Muscle layer of duodenum (tissue), 2 donors: ENCODE results near the gene CREG1.
"Not testable (repeated sequence)": the region's sequence is repeated elsewhere in the genome, so short reads cannot be mapped to it uniquely, and the experiment has no call there.

Source experiments
- H3K27ac ChIP-seq: one replicate; pipeline ENCODE4 v1.7.0; 2013; ENCODE audit warnings: mild to moderate bottlenecking, low read length
- H3K27me3 ChIP-seq: one replicate; pipeline ENCODE4 v1.7.0; 2013; ENCODE audit warnings: low read depth, mild to moderate bottlenecking, control low read depth, low read length
- H3K36me3 ChIP-seq, 2 donors: one replicate each; pipeline ENCODE4 v1.7.0; 2013; ENCODE audit warnings: low read length in 2 of 2, control low read depth in 1 of 2, mild to moderate bottlenecking in 1 of 2; ENCODE audit not compliant: insufficient read depth in 2 of 2, control insufficient read depth in 1 of 2
- H3K4me1 ChIP-seq, 2 donors: one replicate each; pipeline ENCODE4 v1.7.0; 2013; ENCODE audit warnings: low read length in 2 of 2, mild to moderate bottlenecking in 2 of 2, control low read depth in 1 of 2, moderate library complexity in 1 of 2; ENCODE audit not compliant: insufficient read depth in 2 of 2, control insufficient read depth in 1 of 2
- H3K4me3 ChIP-seq, 2 donors: one replicate each; pipeline ENCODE4 v1.7.0; 2013; ENCODE audit warnings: low read length in 2 of 2, low read depth in 1 of 2, mild to moderate bottlenecking in 1 of 2
- H3K9me3 ChIP-seq, 2 donors: one replicate each; pipeline ENCODE4 v1.7.0; 2013; ENCODE audit warnings: low read length in 2 of 2, control low read depth in 1 of 2, mild to moderate bottlenecking in 1 of 2; ENCODE audit not compliant: control insufficient read depth in 1 of 2
- donor health status: healthy.

Gene CREG1

DNA sequence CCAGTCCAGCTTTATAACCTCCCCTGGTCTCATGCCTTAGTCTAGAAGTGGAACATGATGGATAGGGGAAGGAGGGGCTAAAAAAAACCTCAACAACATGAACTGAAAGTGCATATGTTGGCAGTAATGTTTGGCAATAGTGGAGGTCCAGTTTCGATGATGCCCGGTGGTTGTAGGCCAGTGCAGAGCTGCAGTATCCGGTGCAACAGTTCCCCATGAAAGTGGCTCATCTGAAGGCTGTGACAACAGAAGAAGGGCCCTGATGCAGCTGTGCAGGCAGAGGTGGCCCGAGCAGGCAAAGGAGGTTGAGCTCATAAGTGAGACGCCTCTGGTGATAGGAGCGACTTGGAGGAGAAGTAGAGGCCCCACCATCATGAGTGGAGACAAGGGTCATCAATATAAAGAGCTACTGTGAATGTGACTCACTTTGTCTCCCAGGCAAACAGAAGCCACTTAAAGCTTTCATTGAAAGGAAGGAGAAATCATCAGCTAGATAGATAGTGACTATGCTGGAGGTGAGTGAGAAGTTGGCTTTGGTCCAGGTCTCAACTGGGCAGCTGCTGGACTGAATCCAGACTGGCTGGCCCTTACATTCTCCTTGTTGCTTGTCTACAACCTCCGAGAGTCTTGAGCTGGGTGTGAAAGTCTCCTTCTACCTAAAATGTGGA lies 10.2 kb upstream of the CREG1 start:
- Histone ChIP-seq H3K4me1 (no peaks in the 10 kb centered on the region), H3K27ac (no peak overlapping the region), H3K27me3 (no peaks in the 10 kb centered on the region), H3K9me3 (no peaks in the 10 kb centered on the region), H3K4me3 (no peak overlapping the region), H3K36me3 (no peaks in the 10 kb centered on the region)

DNA sequence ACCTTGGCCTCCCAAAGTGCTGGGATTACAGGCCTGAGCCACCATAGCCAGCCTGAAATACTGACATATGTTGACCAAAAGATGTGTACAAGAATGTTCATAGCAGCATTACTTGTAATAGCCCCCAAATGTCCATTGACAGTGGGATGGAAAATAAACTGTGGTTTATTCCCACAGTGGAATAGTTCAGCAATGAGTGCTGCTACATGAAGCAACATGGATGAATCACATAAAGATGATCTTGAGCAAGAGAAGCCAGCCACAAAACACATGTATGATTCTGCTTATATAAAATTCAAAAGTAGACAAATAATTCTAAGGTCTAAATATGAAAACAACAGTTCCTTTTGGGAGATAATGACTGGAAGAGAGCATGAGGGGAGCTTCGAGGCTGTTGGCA lies 9.1 kb upstream of the CREG1 start:
- Histone ChIP-seq H3K9me3 (no peaks in the 10 kb centered on the region), H3K4me3 (no peak overlapping the region), H3K36me3 (no peaks in the 10 kb centered on the region), H3K27ac (no peak overlapping the region), H3K27me3 (no peaks in the 10 kb centered on the region), H3K4me1 (no peaks in the 10 kb centered on the region)

DNA sequence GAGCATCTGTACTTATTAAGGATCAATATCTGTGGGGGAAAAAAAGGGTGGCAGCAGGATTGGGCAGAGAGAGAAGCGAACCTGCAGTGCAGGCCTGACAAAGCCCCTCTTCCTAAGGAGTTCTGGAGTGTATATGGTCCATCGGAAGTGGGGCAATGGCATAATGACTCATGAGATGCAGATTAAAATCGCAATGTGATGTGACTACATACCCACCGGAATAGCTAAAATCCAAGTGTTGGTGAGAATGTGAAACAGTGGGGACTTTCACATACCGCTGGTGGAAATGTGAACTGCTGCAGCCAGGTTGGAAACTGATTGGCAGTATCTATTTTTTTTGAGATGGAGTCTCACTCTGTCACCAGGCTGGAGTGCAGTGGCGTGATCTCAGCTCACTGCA lies 8.2 kb upstream of the CREG1 start:
- Histone ChIP-seq H3K36me3 (no peaks in the 10 kb centered on the region), H3K9me3 (no peaks in the 10 kb centered on the region), H3K4me1 (no peaks in the 10 kb centered on the region), H3K27ac (no peak overlapping the region), H3K4me3 (no peak overlapping the region), H3K27me3 (no peaks in the 10 kb centered on the region)

DNA sequence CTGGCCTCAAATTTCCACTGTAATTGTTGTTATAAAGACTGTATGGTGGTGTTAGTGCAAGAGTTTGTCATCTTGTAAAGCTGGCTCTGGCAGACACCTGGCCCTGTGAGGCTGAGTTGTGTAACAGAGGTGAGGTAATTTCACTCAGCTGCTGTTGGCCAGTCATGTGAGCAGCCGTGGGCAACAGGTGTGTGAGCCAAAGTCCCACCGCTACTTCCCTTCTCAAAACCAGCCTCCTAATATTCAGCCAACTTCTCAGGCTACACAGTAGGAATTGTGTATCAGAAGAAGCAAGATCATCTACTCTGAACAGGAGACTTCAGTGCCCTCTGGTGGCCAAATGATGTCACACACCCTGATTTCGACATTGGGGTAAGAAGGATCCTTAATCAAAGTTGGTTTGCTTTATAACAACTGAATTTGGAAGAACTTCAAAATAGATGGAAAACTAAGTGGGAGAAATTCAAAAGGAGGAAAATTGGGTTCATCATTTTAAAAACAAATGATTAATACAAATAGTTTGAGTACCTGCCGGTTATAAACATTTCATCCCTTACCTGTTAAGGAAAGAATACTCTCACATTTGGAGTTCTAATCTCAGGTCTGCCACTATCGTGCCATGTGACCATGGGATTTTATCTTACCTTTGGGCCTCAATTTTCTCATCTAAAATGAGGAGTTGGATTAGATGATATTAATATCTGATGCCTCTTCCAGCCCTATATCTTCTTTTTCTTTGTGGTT lies 2.6 kb upstream of the CREG1 start:
- Histone ChIP-seq H3K36me3 (no peaks in the 10 kb centered on the region), H3K27ac (no peak overlapping the region), H3K4me3 (no peak overlapping the region), H3K27me3 (no peaks in the 10 kb centered on the region), H3K9me3 (no peaks in the 10 kb centered on the region), H3K4me1 (peaks cover 0 to 21% of the 10 kb centered on the region in 2 donors)

DNA sequence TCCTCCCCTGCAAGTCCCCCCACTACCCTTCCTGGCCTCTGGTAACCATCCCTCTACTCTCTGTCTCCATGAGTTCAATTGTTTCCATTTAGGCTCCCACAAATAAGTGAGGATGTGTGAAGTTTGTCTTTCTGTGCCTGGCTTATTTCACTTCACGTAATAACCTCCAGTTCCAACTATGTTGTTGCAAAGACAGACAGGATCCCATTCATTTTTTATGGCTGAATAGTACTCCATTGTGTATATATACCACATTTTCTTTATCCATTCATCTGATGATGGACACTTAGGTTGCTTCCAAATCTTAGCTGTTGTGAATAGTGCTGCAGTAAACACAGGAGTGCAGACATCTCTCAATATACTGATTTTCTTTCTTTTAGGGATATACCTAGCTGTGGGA lies 1.5 kb upstream of the CREG1 start:
- H3K9me3 ChIP-seq, H3K27me3 ChIP-seq, H3K4me3 ChIP-seq, H3K36me3 ChIP-seq, H3K27ac ChIP-seq: not testable (repeated sequence)
- peaks cover 0 to 25% of the 10 kb centered on the region in 2 donors for H3K4me1 ChIP-seq

DNA sequence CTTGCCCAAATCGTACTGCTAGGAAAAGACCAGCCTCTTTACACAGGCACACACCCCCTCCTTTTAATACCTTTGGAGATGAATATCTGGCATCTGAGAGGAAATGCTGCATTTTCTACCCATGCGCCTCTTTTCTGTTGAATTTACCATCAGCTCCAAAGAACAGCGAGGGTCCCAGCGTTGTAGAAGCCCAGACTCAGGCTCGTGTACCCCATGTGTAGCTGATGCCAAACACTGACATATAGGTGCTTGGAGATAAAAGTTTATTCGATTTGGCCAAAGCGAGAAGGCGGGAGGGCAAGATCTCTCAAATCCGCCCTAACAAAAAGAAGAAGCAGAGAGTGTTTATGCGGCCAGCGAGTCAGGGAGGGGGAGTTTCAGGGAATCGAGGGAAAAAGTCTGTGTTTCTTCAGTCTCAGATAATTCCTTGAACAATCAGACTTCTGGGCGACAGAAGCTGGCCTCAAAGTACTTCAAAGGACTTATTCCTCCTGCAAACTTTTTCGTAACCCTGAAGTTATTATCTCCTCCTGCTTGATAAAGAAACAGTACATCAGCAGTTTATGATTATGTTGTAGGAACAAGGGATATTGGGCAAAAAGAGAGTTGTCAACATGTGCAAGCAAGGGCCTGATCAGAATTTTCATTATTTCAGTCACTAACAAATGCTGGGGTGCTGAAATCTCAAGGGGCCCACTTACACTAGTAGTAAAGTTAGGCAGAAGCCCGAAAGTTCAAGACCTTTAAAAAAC lies 642 bp upstream of the CREG1 start:
- no peaks in the 10 kb centered on the region for H3K36me3 ChIP-seq
- peaks cover 0 to 25% of the 10 kb centered on the region in 2 donors for H3K4me1 ChIP-seq
- peak overlapping the region; percentile 73 to 90 for H3K4me3 ChIP-seq
- no peaks in the 10 kb centered on the region for H3K9me3 ChIP-seq
- H3K27me3 ChIP-seq: no peaks in the 10 kb centered on the region
- H3K27ac ChIP-seq: peak overlapping the region; percentile 7

DNA sequence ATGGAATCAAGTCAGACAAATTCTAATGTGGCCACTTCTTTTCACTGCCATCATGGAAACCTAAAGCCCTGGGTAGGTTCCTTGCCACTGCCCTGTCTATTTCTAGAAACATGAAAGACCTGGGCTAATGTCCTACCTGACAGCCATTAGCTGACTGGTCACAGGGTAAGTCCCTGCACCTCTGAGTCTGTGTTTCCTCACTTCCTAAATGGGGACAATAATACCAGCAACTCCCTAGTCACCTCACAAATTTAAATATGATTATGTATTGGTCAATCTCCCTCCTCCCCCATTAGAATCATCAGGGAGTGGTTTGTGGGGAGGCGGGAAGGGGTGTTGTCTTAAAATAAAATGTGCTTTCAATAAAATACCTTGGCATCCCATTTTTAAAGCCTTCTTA lies 2.2 kb downstream of the CREG1 start:
- peaks cover 0 to 12% of the 10 kb centered on the region in 2 donors for H3K36me3 ChIP-seq
- H3K27ac ChIP-seq: no peak overlapping the region
- peak overlapping the region in 1 of 2 donors; percentile 17 for H3K4me3 ChIP-seq
- no peaks in the 10 kb centered on the region for H3K27me3 ChIP-seq
- no peaks in the 10 kb centered on the region for H3K9me3 ChIP-seq
- H3K4me1 ChIP-seq: peaks cover 3 to 25% of the 10 kb centered on the region in 2 donors

DNA sequence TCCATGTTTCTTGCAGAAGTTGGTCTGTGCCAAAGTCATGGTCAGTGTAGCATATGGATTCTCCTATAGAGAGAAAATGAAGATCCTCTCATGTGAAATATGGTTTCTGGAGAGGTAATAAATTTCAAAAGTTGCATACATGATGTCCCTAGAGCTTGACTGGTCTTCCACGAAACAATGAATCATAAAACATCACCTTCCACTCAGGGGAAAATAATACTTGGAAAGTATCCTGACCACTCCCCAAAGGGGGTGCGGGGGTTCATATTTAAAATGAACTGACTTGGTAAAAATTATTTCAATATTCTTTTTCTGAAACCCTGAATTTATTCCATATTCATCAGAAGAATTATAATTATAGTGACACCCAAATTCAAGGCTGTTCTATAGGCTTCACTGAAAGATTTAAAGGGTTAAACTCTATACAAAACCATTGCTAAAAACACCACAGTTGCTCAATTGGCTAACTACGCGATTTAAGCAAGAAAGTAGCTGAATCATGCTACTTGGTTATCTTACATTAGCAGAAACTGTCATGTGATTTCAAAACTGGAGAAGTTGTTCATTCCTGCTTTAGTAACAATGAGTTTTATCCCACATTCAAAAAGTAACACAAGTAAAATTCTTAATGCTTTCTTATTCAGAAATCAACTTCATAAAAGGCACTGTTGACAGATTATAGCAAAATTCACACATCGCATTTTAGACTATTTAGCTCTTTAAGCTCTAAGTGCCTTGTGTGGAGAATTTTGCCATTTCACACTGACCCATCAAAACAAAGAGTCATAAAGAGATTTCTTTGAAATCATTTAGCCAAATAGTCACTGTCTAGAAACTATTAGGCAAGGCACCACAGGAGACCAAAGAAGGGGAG lies 5.3 kb downstream of the CREG1 start:
- no peak overlapping the region for H3K4me3 ChIP-seq
- peaks cover 3 to 24% of the 10 kb centered on the region in 2 donors for H3K4me1 ChIP-seq
- peak overlapping the region; percentile 59 for H3K27ac ChIP-seq
- H3K9me3 ChIP-seq: no peaks in the 10 kb centered on the region
- H3K27me3 ChIP-seq: no peaks in the 10 kb centered on the region
- peaks cover 4 to 24% of the 10 kb centered on the region in 2 donors for H3K36me3 ChIP-seq

DNA sequence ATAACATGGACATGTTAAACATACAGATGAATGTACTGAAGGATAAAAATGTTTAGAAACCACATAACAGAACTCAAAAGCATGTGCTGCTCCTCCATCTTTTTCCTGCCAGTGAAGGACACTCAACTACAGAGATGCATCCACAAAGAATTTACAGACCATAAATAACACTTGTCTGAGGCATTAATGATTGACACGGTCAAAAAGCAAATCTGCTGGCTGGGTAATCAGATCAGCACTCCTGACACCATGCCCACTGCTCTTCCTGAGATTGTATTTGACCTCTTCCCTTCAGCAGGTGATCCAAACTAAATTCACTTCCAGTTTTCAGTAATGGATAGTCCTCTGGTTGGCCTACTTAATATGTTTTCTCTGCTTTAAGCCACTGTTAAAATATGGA lies 6.6 kb downstream of the CREG1 start:
- Histone ChIP-seq H3K27me3 (no peaks in the 10 kb centered on the region), H3K9me3 (no peaks in the 10 kb centered on the region), H3K36me3 (peaks cover 8 to 27% of the 10 kb centered on the region in 2 donors), H3K4me3 (no peak overlapping the region), H3K27ac (no peak overlapping the region), H3K4me1 (peaks cover 3 to 17% of the 10 kb centered on the region in 2 donors)

DNA sequence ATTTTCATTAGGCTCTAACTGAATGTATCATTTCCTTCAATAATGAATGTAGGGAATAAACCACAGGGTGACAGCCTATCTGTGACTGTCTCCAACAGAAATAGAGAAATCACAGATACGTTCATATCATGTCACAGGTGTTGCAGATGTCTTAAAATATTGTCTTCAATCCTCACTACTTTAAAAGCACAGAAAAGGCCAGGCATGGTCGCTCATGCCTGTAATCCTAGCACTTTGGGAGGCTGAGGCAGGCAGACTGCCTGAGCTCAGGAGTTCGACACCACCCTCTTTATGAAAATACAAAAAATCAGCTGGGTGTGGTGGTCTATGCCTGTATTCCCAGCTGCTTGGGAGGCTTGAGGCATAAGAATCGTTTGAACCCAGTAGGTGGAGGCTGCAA lies 8.2 kb downstream of the CREG1 start:
- no peaks in the 10 kb centered on the region for H3K27me3 ChIP-seq
- H3K4me1 ChIP-seq: peaks cover 3 to 5% of the 10 kb centered on the region in 2 donors
- H3K27ac ChIP-seq: no peak overlapping the region
- no peak overlapping the region for H3K4me3 ChIP-seq
- H3K36me3 ChIP-seq: peaks cover 9 to 27% of the 10 kb centered on the region in 2 donors
- H3K9me3 ChIP-seq: no peaks in the 10 kb centered on the region
